Chondrocyte (in vitro differentiated cells): ENCODE data around the gene ZNF784. TPM values are rescaled to one million over a fixed set of nuclear protein-coding genes. Genes with fewer than 3 reads are reported as not detected.
"Not testable (repeated sequence)": the region's sequence is repeated elsewhere in the genome, so short reads cannot be mapped to it uniquely, and the experiment has no call there.

Source experiments
- DNase-seq: peaks from one replicate; pipeline ENCODE4 v3.0.0; 2021; ENCODE audit warnings: mixed read lengths, low spot score
- H3K27ac Mint-ChIP-seq: one replicate; pipeline ENCODE4 v1.8.0; 2021; ENCODE audit warnings: mild to moderate bottlenecking, moderate library complexity, mixed read lengths; ENCODE audit not compliant: unreplicated experiment
- H3K27me3 Mint-ChIP-seq: 2 replicates; pipeline ENCODE4 v1.8.0; 2021; ENCODE audit warnings: low read depth, mixed read lengths
- H3K36me3 Mint-ChIP-seq: 2 replicates; pipeline ENCODE4 v1.8.0; 2021; ENCODE audit warnings: low read depth, mixed read lengths
- H3K4me1 Mint-ChIP-seq: 2 replicates; pipeline ENCODE4 v1.8.0; 2021; ENCODE audit warnings: low read depth, mild to moderate bottlenecking, mixed read lengths
- H3K4me3 Mint-ChIP-seq: one replicate; pipeline ENCODE4 v1.8.0; 2021; ENCODE audit warnings: mild to moderate bottlenecking, moderate library complexity, mixed read lengths; ENCODE audit not compliant: unreplicated experiment
- H3K9me3 Mint-ChIP-seq: 2 replicates; pipeline ENCODE4 v1.8.0; 2021; ENCODE audit warnings: low read depth, mixed read lengths
- CTCF ChIP-seq: fragments of 200-600 bp; sonication (generic); IDR thresholded peaks from 2 replicates; pipeline ENCODE4 v1.5.0; 2021; ENCODE audit warnings: antibody characterized with exemption, mild to moderate bottlenecking, moderate library complexity
- total RNA-seq: library from RNA; stranded (reverse); gene quantifications from 3 replicates; pipeline ENCODE4 v1.2.1, GENCODE V29; 2021

The ZNF784 gene
- total RNA-seq, 1 donor from 2014 or later = 6.4 TPM

- no peak for TF ChIP-seq CTCF
- no peak for DNase-seq
- H3K4me1 Mint-ChIP-seq = peaks cover 19% of the 10 kb centered on the region
- H3K36me3 Mint-ChIP-seq = peaks cover 15% of the 10 kb centered on the region
- no peak overlapping the region for H3K4me3 Mint-ChIP-seq
- no peaks in the 10 kb centered on the region for H3K27me3 Mint-ChIP-seq
- H3K27ac Mint-ChIP-seq = no peak overlapping the region
- no peaks in the 10 kb centered on the region for H3K9me3 Mint-ChIP-seq
These were observed 47.6 kb downstream of the ZNF784 start for GRCh38 chr19:55576746-55577145.

- not testable (repeated sequence) for H3K27me3 Mint-ChIP-seq, H3K27ac Mint-ChIP-seq, H3K9me3 Mint-ChIP-seq, H3K4me1 Mint-ChIP-seq, DNase-seq, H3K4me3 Mint-ChIP-seq
- peaks cover 11% of the 10 kb centered on the region for H3K36me3 Mint-ChIP-seq
These were observed 50.4 kb downstream of the ZNF784 start for GRCh38 chr19:55573929-55574328.

Other genes starting within 250 kb of the ZNF784 start
- 0.52 to 1.0 TPM in 2 of 3 replicates, not detected in the other for gene TMEM190, start 247.7 kb downstream of the ZNF784 start, total RNA-seq
- 0.59 to 1.0 TPM (median 0.85 TPM) in 3 replicates for gene TMEM238, start 240.3 kb downstream of the ZNF784 start, total RNA-seq
- 1,343 to 1,376 TPM (median 1,346 TPM) in 3 replicates for gene RPL28, start 238.6 kb downstream of the ZNF784 start, total RNA-seq
- 60.0 to 79.7 TPM (median 78.6 TPM) in 3 replicates for gene UBE2S, start 216.8 kb downstream of the ZNF784 start, total RNA-seq
- gene SHISA7, start 181.3 kb downstream of the ZNF784 start, total RNA-seq = not detected in 3 replicates
- gene ISOC2, start 162.9 kb downstream of the ZNF784 start, total RNA-seq = 39.8 to 47.2 TPM (median 39.8 TPM) in 3 replicates
- not detected in 3 replicates for gene C19orf85, start 159.8 kb downstream of the ZNF784 start, total RNA-seq
- gene ZNF628, start 147.9 kb downstream of the ZNF784 start, total RNA-seq = 9.1 to 9.7 TPM (median 9.4 TPM) in 3 replicates
- gene NAT14, start 139.4 kb downstream of the ZNF784 start, total RNA-seq = 32.1 to 50.0 TPM (median 33.1 TPM) in 3 replicates
- 33.6 to 50.0 TPM (median 34.5 TPM) in 3 replicates for gene SSC5D, start 136.1 kb downstream of the ZNF784 start, total RNA-seq
- gene SBK2, start 87.4 kb downstream of the ZNF784 start, total RNA-seq = not detected in 3 replicates
- gene SBK3, start 79.0 kb downstream of the ZNF784 start, total RNA-seq = not detected in 3 replicates
- 15.7 to 23.6 TPM (median 23.1 TPM) in 3 replicates for gene ZNF579, start 43.7 kb downstream of the ZNF784 start, total RNA-seq
- 11.3 to 14.7 TPM (median 14.4 TPM) in 3 replicates for gene FIZ1, start 25.0 kb downstream of the ZNF784 start, total RNA-seq
- gene ZNF524, start 24.3 kb downstream of the ZNF784 start, total RNA-seq = 10.1 to 11.0 TPM (median 10.8 TPM) in 3 replicates
- 16.1 to 18.1 TPM (median 16.4 TPM) in 3 replicates for gene ZNF865, start 18.9 kb downstream of the ZNF784 start, total RNA-seq
- gene ZNF580, start 16.4 kb upstream of the ZNF784 start, total RNA-seq = 42.3 to 59.8 TPM (median 45.0 TPM) in 3 replicates
- gene ZNF581, start 19.1 kb upstream of the ZNF784 start, total RNA-seq = 20.8 to 24.7 TPM (median 24.2 TPM) in 3 replicates
- 20.9 to 26.5 TPM (median 23.5 TPM) in 3 replicates for gene CCDC106, start 23.6 kb upstream of the ZNF784 start, total RNA-seq
- 119 to 137 TPM (median 129 TPM) in 3 replicates for gene U2AF2, start 30.5 kb upstream of the ZNF784 start, total RNA-seq
- 105 to 127 TPM (median 124 TPM) in 3 replicates for gene EPN1, start 50.7 kb upstream of the ZNF784 start, total RNA-seq
- not detected in 3 replicates for gene NLRP9, start 113.8 kb upstream of the ZNF784 start, total RNA-seq
- gene RFPL4A, start 134.5 kb upstream of the ZNF784 start, total RNA-seq = not detected in 3 replicates
- not detected in 3 replicates for gene RFPL4AL1, start 144.6 kb upstream of the ZNF784 start, total RNA-seq
- gene NLRP11, start 207.4 kb upstream of the ZNF784 start, total RNA-seq = not detected in 3 replicates
- not detected in 3 replicates for gene NLRP4, start 212.0 kb upstream of the ZNF784 start, total RNA-seq